GM12878 (cell line): Measurements from ENCODE around the gene HERC6. TPM values are rescaled to one million over a fixed set of nuclear protein-coding genes. Genes with fewer than 3 reads are reported as not detected.

ENCODE experiments used
- ATAC-seq: fragments of 200-7000 bp; cut with Tn5 transposase; 3 replicates; pipeline ENCODE4 v1.9.1; 2020; ENCODE audit warnings: mild to moderate bottlenecking, moderate library complexity
- BruUV-seq: library from RNA; stranded (reverse); fragments of 400-500 nt; replicated peaks from 2 replicates; lab custom pipeline; 2021; lab: Mats Ljungman, UMichigan
- CTCF ChIA-PET: fragments of 300-600 bp; sonication (Branson Sonifier 250); formaldehyde crosslinking; extraction: SDS; loops from one replicate; lab custom pipeline; 2021; ENCODE audit warnings: inconsistent platforms; lab: Yijun Ruan, JAX
- POLR2A ChIA-PET: fragments of 350-600 bp; formaldehyde crosslinking; extraction: SDS; loops from one replicate; lab custom pipeline; 2021; ENCODE audit warnings: inconsistent platforms; lab: Charles Lee
- RAD21 ChIA-PET: fragments of 300-600 bp; sonication (Branson Sonifier 250); formaldehyde crosslinking; loops from one replicate; lab custom pipeline; 2023; ENCODE audit warnings: antibody characterized with exemption; ENCODE audit not compliant: unreplicated experiment; lab: Charles Lee
- SMC1A ChIA-PET: fragments of 300-600 bp; sonication (Branson Sonifier 250); formaldehyde crosslinking; loops from one replicate; lab custom pipeline; 2023; ENCODE audit not compliant: unreplicated experiment, uncharacterized antibody; lab: Charles Lee
- DNase-seq: peaks from one replicate; pipeline ENCODE4 v3.0.0-alpha.2; 2011; ENCODE audit warnings: low read depth, low spot score
- FAIRE-seq: peaks from 3 replicates; lab custom pipeline; 2011; peaks lifted over from hg19 to GRCh38; lab: Jason Lieb, UNC
- H2AFZ ChIP-seq: 2 replicates; pipeline ENCODE4 v1.6.0; 2011; ENCODE audit warnings: low read depth, low read length, control low read depth; ENCODE audit not compliant: control insufficient read depth
- H3K27ac ChIP-seq: 2 replicates; pipeline ENCODE4 v1.5.1; 2011; ENCODE audit warnings: control low read depth; ENCODE audit not compliant: control insufficient read depth, insufficient read depth
- H3K27me3 ChIP-seq, 2 experiments: replicated peaks in 1 of 2; 2 replicates each; pipeline versions ENCODE4 v1.6.0 to v1.6.1; 2011; ENCODE audit warnings: low read length in 1 of 2; ENCODE audit not compliant: control insufficient read depth in 2 of 2, insufficient read depth in 2 of 2
- H3K36me3 ChIP-seq, 2 experiments: 2 replicates each; pipeline ENCODE4 v1.5.1; 2011; ENCODE audit warnings: low read length in 1 of 2; ENCODE audit not compliant: control insufficient read depth in 2 of 2, insufficient read depth in 2 of 2
- H3K4me1 ChIP-seq: 2 replicates; pipeline ENCODE4 v1.6.1; 2011; ENCODE audit warnings: mild to moderate bottlenecking, low read length, moderate library complexity, mixed read lengths; ENCODE audit not compliant: control insufficient read depth, insufficient read depth
- H3K4me2 ChIP-seq: 2 replicates; pipeline ENCODE4 v1.6.0; 2011; ENCODE audit warnings: control low read depth; ENCODE audit not compliant: control insufficient read depth, insufficient read depth
- H3K4me3 ChIP-seq: fragments of 200-600 bp; sonication (generic); 2 replicates; pipeline ENCODE4 v1.5.1; 2016
- H3K79me2 ChIP-seq: 2 replicates; pipeline ENCODE4 v1.6.0; 2011; ENCODE audit warnings: low read length; ENCODE audit not compliant: control insufficient read depth, insufficient read depth
- H3K9ac ChIP-seq: 2 replicates; pipeline ENCODE4 v1.8.0; 2011; ENCODE audit warnings: low read length, control low read depth, mixed read lengths; ENCODE audit not compliant: control insufficient read depth, insufficient read depth
- H3K9me3 ChIP-seq: replicated peaks from 3 replicates; pipeline ENCODE4 v1.5.1; 2011; ENCODE audit warnings: mild to moderate bottlenecking, low read length; ENCODE audit not compliant: control insufficient read depth, insufficient read depth
- H4K20me1 ChIP-seq: 2 replicates; pipeline ENCODE4 v1.6.0; 2011; ENCODE audit not compliant: control insufficient read depth, insufficient read depth
- NFXL1 ChIP-seq: fragments of 450-650 bp; IDR thresholded peaks from 2 replicates; pipeline ENCODE4 v1.6.1; 2017; ENCODE audit warnings: antibody characterized with exemption, mild to moderate bottlenecking, borderline replicate concordance
- NFYA ChIP-seq: IDR thresholded peaks from 2 replicates; pipeline ENCODE4 v1.6.1; 2011; ENCODE audit warnings: low read depth, mild to moderate bottlenecking, low read length, improper control_type of control experiment, borderline replicate concordance
- TBL1XR1 ChIP-seq: IDR thresholded peaks from 2 replicates; pipeline ENCODE4 v1.6.1; 2012; ENCODE audit warnings: low read depth, low read length, improper control_type of control experiment
- WGBS: methylation state at CpG from one replicate; pipeline ENCODE4 v1.1.6; 2016; ENCODE audit warnings: low lambda C conversion rate; ENCODE audit not compliant: insufficient replicate concordance, insufficient coverage; ENCODE audit errors: missing lambda C conversion rate; 5-methylcytosine and 5-hydroxymethylcytosine counted together
- in situ Hi-C: fragments of 300-500 bp; cut with MboI; formaldehyde crosslinking; loops from 9 replicates; pipeline ENCODE4 v1.14.3; 2018; ENCODE audit warnings: mixed read lengths
- intact Hi-C: fragments of 100-400 bp; cut with micrococcal nuclease; formaldehyde crosslinking; loops from one replicate; pipeline ENCODE4 v1.14.2; 2022; ENCODE audit not compliant: unreplicated experiment
- polyA plus RNA-seq, 11 experiments: library from polyadenylated mRNA; depleted of rRNA in 4 of 11; unstranded in 6 of 11; stranded (reverse) in 5 of 11; fragments of >200 nt; fragmentation: Nextera tagmentation in 4 of 11; fragmentation: Illumina TruSeq in 1 of 11; extraction: Ambion mirVana in 4 of 11; extraction: Trizol in 1 of 11; gene quantifications; 1 replicate in 1 of 11; 2 replicates in 10 of 11; pipeline versions ENCODE4 v1.2.1 to v1.2.3, GENCODE V29; 2011 to 2016; ENCODE audit warnings: inconsistent platforms in 2 of 11, missing spikeins in 2 of 11, low read depth in 1 of 11
- total RNA-seq, 4 experiments: library from RNA; depleted of rRNA in 3 of 4; stranded (reverse); fragments of >200 nt in 3 of 4; fragmentation: Illumina TruSeq in 1 of 4; extraction: Trizol in 1 of 4; gene quantifications; 2 replicates each; pipeline versions ENCODE4 v1.2.1 to v1.2.3, GENCODE V29; 2013 to 2021
- TF ChIP-seq, protein P1 (sequence below): IDR thresholded peaks from 2 replicates; pipeline ENCODE4 v1.6.1; 2012; ENCODE audit warnings: mild to moderate bottlenecking, low read depth, low read length
- TF ChIP-seq, protein P2 (sequence below): IDR thresholded peaks from 2 replicates; pipeline ENCODE4 v1.6.1; 2012; ENCODE audit warnings: low read length, inconsistent platforms

The HERC6 gene
- total and polyA plus RNA-seq, 10 of the 15 experiments (the other 5 are each of a cell fraction or from before 2014, with no cell fraction given) = 1.7 to 26.4 (median 5.9) TPM

DNA sequence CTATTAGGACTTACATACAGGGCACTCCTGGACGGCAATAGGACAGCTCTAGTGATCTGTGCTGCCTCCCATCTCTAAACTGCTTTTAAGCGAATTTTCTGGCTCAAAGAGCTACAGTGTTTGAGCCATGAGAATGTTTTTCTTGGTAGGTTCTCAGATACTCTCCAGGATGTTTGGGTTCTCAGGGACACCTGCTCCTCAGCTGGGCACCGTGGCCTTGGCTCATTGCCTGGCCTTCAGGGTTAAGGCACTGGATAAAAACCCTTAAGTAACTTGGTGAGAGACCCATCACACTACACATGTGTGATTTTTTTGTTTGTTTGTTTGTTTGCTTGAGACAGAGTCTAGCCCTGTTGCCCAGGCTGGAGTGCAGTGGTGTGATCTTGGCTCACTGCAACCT lies 39.8 kb downstream of the HERC6 start:
- ChIA-PET CTCF (interaction anchor here (0.7 to 2.0 kb wide), 4 partner anchors 10 to 139 kb away, joined by 3 to 6 read pairs (median 4); no protein-coding TSS in a partner anchor), SMC1A (interaction anchor here (0.6 to 2.4 kb wide), 10 partner anchors 9 to 951 kb away, joined by 3 to 8 read pairs (median 4); no protein-coding TSS in a partner anchor), RAD21 (interaction anchor here (1.1 kb wide), 1 partner anchor 37 kb away, joined by 3 read pairs; no protein-coding TSS in a partner anchor), POLR2A (interaction anchor here (0.8 to 1.3 kb wide), 2 partner anchors 10 to 37 kb away, joined by 3 to 5 read pairs; no protein-coding TSS in a partner anchor)
- TF ChIP-seq, protein P1, sequence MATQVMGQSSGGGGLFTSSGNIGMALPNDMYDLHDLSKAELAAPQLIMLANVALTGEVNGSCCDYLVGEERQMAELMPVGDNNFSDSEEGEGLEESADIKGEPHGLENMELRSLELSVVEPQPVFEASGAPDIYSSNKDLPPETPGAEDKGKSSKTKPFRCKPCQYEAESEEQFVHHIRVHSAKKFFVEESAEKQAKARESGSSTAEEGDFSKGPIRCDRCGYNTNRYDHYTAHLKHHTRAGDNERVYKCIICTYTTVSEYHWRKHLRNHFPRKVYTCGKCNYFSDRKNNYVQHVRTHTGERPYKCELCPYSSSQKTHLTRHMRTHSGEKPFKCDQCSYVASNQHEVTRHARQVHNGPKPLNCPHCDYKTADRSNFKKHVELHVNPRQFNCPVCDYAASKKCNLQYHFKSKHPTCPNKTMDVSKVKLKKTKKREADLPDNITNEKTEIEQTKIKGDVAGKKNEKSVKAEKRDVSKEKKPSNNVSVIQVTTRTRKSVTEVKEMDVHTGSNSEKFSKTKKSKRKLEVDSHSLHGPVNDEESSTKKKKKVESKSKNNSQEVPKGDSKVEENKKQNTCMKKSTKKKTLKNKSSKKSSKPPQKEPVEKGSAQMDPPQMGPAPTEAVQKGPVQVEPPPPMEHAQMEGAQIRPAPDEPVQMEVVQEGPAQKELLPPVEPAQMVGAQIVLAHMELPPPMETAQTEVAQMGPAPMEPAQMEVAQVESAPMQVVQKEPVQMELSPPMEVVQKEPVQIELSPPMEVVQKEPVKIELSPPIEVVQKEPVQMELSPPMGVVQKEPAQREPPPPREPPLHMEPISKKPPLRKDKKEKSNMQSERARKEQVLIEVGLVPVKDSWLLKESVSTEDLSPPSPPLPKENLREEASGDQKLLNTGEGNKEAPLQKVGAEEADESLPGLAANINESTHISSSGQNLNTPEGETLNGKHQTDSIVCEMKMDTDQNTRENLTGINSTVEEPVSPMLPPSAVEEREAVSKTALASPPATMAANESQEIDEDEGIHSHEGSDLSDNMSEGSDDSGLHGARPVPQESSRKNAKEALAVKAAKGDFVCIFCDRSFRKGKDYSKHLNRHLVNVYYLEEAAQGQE = no peak
- TF ChIP-seq NFYA (no peak), NFXL1 (no peak), TBL1XR1 (no peak)
- TF ChIP-seq, protein P2, sequence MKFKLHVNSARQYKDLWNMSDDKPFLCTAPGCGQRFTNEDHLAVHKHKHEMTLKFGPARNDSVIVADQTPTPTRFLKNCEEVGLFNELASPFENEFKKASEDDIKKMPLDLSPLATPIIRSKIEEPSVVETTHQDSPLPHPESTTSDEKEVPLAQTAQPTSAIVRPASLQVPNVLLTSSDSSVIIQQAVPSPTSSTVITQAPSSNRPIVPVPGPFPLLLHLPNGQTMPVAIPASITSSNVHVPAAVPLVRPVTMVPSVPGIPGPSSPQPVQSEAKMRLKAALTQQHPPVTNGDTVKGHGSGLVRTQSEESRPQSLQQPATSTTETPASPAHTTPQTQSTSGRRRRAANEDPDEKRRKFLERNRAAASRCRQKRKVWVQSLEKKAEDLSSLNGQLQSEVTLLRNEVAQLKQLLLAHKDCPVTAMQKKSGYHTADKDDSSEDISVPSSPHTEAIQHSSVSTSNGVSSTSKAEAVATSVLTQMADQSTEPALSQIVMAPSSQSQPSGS = no peak
- no peak overlapping the region for H3K4me3 ChIP-seq
- ATAC-seq (no peak), DNase-seq (no peak), FAIRE-seq (no peak)
- no TSS peak for BruUV-seq
- peaks cover 6% of the 10 kb centered on the region; the same call in 1 of the 2 replicates for H3K4me1 ChIP-seq
- WGBS = 89% methylated on average over 3 of the region's 3 CpGs
- H3K9me3 ChIP-seq = no peaks in the 10 kb centered on the region; the same call in 2 of the 3 replicates
- in situ Hi-C loops = no loop called here
- H3K9ac ChIP-seq = no peak overlapping the region
- no peak overlapping the region for H2AFZ ChIP-seq
- no peaks in the 10 kb centered on the region for H3K79me2 ChIP-seq
- H3K27ac ChIP-seq = no peak overlapping the region
- H4K20me1 ChIP-seq = no peaks in the 10 kb centered on the region
- H3K36me3 ChIP-seq = peaks cover 0 to 5% of the 10 kb centered on the region in 2 experiments; a peak in 1 of 4 replicates
- H3K27me3 ChIP-seq = no peaks in the 10 kb centered on the region
- H3K4me2 ChIP-seq = no peak overlapping the region
- intact Hi-C loops = no loop called here
